Fibroblast of lung (primary cell): Measurements from ENCODE around the gene CENPK. TPM values are rescaled to one million over a fixed set of nuclear protein-coding genes. Genes with fewer than 3 reads are reported as not detected.
"Not testable (repeated sequence)": the region's sequence is repeated elsewhere in the genome, so short reads cannot be mapped to it uniquely, and the experiment has no call there.

Source experiments
- DNase-seq, 2 donors: peaks; one replicate each; pipeline versions ENCODE4 v3.0.0 to v3.0.0-alpha.2; 2010; ENCODE audit warnings: low read depth in 2 of 2
- H2AFZ ChIP-seq: 2 replicates; pipeline ENCODE4 v1.5.1; 2012; ENCODE audit warnings: low read length, control low read depth, inconsistent platforms
- H3K27ac ChIP-seq: 2 replicates; pipeline ENCODE4 v1.5.1; 2011; ENCODE audit warnings: low read length, control low read depth; ENCODE audit not compliant: insufficient read depth
- H3K27me3 ChIP-seq: 2 replicates; pipeline ENCODE4 v1.5.1; 2011; ENCODE audit warnings: mild to moderate bottlenecking, low read length; ENCODE audit not compliant: control insufficient read depth, insufficient read depth
- H3K36me3 ChIP-seq: 2 replicates; pipeline ENCODE4 v1.5.1; 2011; ENCODE audit warnings: low read length; ENCODE audit not compliant: control insufficient read depth, insufficient read depth
- H3K4me1 ChIP-seq: 2 replicates; pipeline ENCODE4 v1.5.1; 2011; ENCODE audit warnings: low read length; ENCODE audit not compliant: control insufficient read depth, insufficient read depth; ENCODE audit errors: extremely low read depth
- H3K4me2 ChIP-seq: 2 replicates; pipeline ENCODE4 v1.5.1; 2011; ENCODE audit warnings: low read length, control low read depth; ENCODE audit not compliant: insufficient read depth; ENCODE audit errors: extremely low read depth
- H3K4me3 ChIP-seq, 4 experiments: fragments of 200-600 bp in 1 of 4; sonication (generic) in 1 of 4; replicated peaks in 1 of 4; 2 replicates each; pipeline ENCODE4 v1.5.1; 2011 to 2016; ENCODE audit warnings: low read length in 4 of 4, low read depth in 3 of 4, mild to moderate bottlenecking in 3 of 4, control low read depth in 2 of 4, inconsistent platforms in 1 of 4, mixed read lengths in 1 of 4; ENCODE audit not compliant: insufficient read depth in 1 of 4; ENCODE audit errors: control extremely low read depth in 1 of 4
- H3K79me2 ChIP-seq: 2 replicates; pipeline ENCODE4 v1.5.1; 2012; ENCODE audit warnings: mild to moderate bottlenecking, low read length, inconsistent platforms; ENCODE audit not compliant: control insufficient read depth, insufficient read depth
- H3K9ac ChIP-seq: 2 replicates; pipeline ENCODE4 v1.5.1; 2011; ENCODE audit warnings: mild to moderate bottlenecking, low read length, control low read depth; ENCODE audit not compliant: insufficient read depth
- H3K9me3 ChIP-seq: 2 replicates; pipeline ENCODE4 v1.5.1; 2012; ENCODE audit warnings: low read depth, low read length; ENCODE audit not compliant: control insufficient read depth, insufficient read depth
- H4K20me1 ChIP-seq: 2 replicates; pipeline ENCODE4 v1.5.1; 2011; ENCODE audit warnings: low read length; ENCODE audit not compliant: control insufficient read depth, insufficient read depth; ENCODE audit errors: extremely low read depth
- CTCF ChIP-seq, 2 donors: IDR thresholded peaks in 1 of 2; conservative IDR thresholded peaks in 1 of 2; 1 replicate in 1 of 2; 2 replicates in 1 of 2; pipeline ENCODE4 v1.5.1; 2011 to 2012; ENCODE audit warnings: low read length in 2 of 2, control low read depth in 1 of 2, inconsistent platforms in 1 of 2, low read depth in 1 of 2, mild to moderate bottlenecking in 1 of 2
- EZH2 ChIP-seq: IDR thresholded peaks from 2 replicates; pipeline ENCODE4 v1.5.1; 2012; ENCODE audit warnings: low read length, control low read depth, mild to moderate bottlenecking; ENCODE audit errors: missing control alignments
- polyA plus RNA-seq, 2 donors: library from polyadenylated mRNA; depleted of rRNA in 1 of 2; stranded (reverse) in 1 of 2; unstranded in 1 of 2; fragments of >200 nt; gene quantifications; 2 replicates each; pipeline ENCODE4 v1.2.1, GENCODE V29; 2011 to 2012; ENCODE audit warnings: missing spikeins in 1 of 2
- total RNA-seq: library from RNA; depleted of rRNA; stranded (reverse); fragments of >200 nt; gene quantifications from 2 replicates; pipeline ENCODE4 v1.2.1, GENCODE V29; 2014

Gene CENPK
- total and polyA plus RNA-seq, 2 donors (not counting 1 experiment from before 2014, with no cell fraction given), result 7.1 to 11.2 TPM

GRCh38 chr5:65611524-65611923, 48.6 kb upstream of the CENPK start:
- no peak overlapping the region for H3K4me3 ChIP-seq
- peak in 1 of 2 donors; percentile 70 for DNase-seq

DNA sequence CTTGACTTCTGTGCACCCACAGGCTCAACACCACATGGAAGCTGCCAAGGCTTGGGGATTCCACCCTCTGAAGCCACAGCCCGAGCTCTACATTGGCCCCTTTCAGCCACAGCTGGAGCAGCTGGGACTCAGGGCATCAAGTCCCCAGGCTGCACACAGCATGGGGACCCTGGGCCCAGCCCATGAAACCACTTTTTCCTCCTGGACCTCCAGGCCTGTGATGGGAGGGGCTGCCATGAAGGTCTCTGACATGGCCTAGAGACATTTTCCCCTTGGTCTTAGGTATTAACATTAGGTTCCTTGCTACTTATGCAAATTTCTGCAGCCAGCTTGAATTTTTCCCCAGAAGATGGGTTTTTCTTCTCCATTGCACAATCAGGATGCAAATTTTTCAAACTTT, 38.8 kb upstream of the CENPK start:
- not testable (repeated sequence) for DNase-seq, H3K4me1 ChIP-seq, H4K20me1 ChIP-seq, H3K27ac ChIP-seq, H3K9ac ChIP-seq, H2AFZ ChIP-seq, H3K4me2 ChIP-seq, H3K79me2 ChIP-seq, H3K4me3 ChIP-seq, H3K27me3 ChIP-seq, H3K9me3 ChIP-seq, H3K36me3 ChIP-seq

More at GRCh38 chr5:65611524-65611923, 48.6 kb upstream of the CENPK start:
- Histone ChIP-seq H3K27me3 (no peaks in the 10 kb centered on the region), H2AFZ (no peak overlapping the region), H4K20me1 (no peaks in the 10 kb centered on the region), H3K79me2 (no peaks in the 10 kb centered on the region), H3K4me1 (no peaks in the 10 kb centered on the region), H3K27ac (no peak overlapping the region), H3K9me3 (no peaks in the 10 kb centered on the region), H3K36me3 (peaks cover 5% of the 10 kb centered on the region), H3K4me2 (no peak overlapping the region), H3K9ac (no peak overlapping the region)
- TF ChIP-seq EZH2 (no peak), CTCF (conservative IDR thresholded peaks at IDR 0.05 in 1 of 2, IDR thresholded peaks at IDR 0.05 in 1 of 2; ENCODE audit: low read depth in 1 of 2, low read length in 2 of 2) (no peak)

- no peaks in the 10 kb centered on the region for H3K4me1 ChIP-seq
- H3K27me3 ChIP-seq, result no peaks in the 10 kb centered on the region
- H2AFZ ChIP-seq, result no peak overlapping the region
- no peaks in the 10 kb centered on the region for H3K9me3 ChIP-seq
- no peak overlapping the region for H3K9ac ChIP-seq
- no peak overlapping the region for H3K4me2 ChIP-seq
- peaks cover 3% of the 10 kb centered on the region for H4K20me1 ChIP-seq
- TF ChIP-seq CTCF (conservative IDR thresholded peaks at IDR 0.05 in 1 of 2, IDR thresholded peaks at IDR 0.05 in 1 of 2; ENCODE audit: low read depth in 1 of 2, low read length in 2 of 2), result no peak
- TF ChIP-seq EZH2, result no peak
- H3K36me3 ChIP-seq, result peaks cover 5% of the 10 kb centered on the region
- no peak overlapping the region for H3K27ac ChIP-seq
- H3K79me2 ChIP-seq, result no peaks in the 10 kb centered on the region
- DNase-seq, result no peak
- H3K4me3 ChIP-seq, result no peak overlapping the region
These were observed 25.7 kb upstream of the CENPK start for GRCh38 chr5:65588694-65589093.
